Lung (tissue), 12 donors: ENCODE results near the gene DUSP22. TPM values are rescaled to one million over a fixed set of nuclear protein-coding genes. Genes with fewer than 3 reads are reported as not detected.

ENCODE experiments used
- ATAC-seq: fragments of 200-7000 bp; cut with Tn5 transposase; one replicate; pipeline ENCODE4 v1.9.1; 2020; ENCODE audit warnings: moderate number of reproducible peaks; ENCODE audit not compliant: insufficient read depth, low FRiP score
- DNase-seq, 3 donors: peaks; one replicate each; pipeline ENCODE4 v3.0.0-alpha.2; 2013 to 2017
- H3K27ac ChIP-seq, 2 donors: one replicate each; pipeline ENCODE4 v1.5.1; 2013; ENCODE audit warnings: mild to moderate bottlenecking in 2 of 2, moderate library complexity in 2 of 2, control low read depth in 1 of 2, inconsistent platforms in 1 of 2, low read depth in 1 of 2, low read length in 1 of 2
- H3K27me3 ChIP-seq, 3 donors: one replicate each; pipeline ENCODE4 v1.5.1; 2013; ENCODE audit warnings: low read length in 2 of 3; ENCODE audit not compliant: control insufficient read depth in 3 of 3, insufficient read depth in 3 of 3
- H3K36me3 ChIP-seq, 4 donors: one replicate each; pipeline ENCODE4 v1.5.1; 2013; ENCODE audit warnings: low read length in 4 of 4, mild to moderate bottlenecking in 1 of 4, moderate library complexity in 1 of 4; ENCODE audit not compliant: control insufficient read depth in 4 of 4, insufficient read depth in 4 of 4
- H3K4me1 ChIP-seq, 5 donors: one replicate each; pipeline ENCODE4 v1.5.1; 2013; ENCODE audit warnings: low read length in 5 of 5, mild to moderate bottlenecking in 2 of 5, moderate library complexity in 1 of 5; ENCODE audit not compliant: control insufficient read depth in 5 of 5, insufficient read depth in 5 of 5
- H3K4me3 ChIP-seq: one replicate; pipeline ENCODE4 v1.5.1; 2013; ENCODE audit warnings: mild to moderate bottlenecking, control low read depth, moderate library complexity
- H3K9ac ChIP-seq, 2 donors: one replicate each; pipeline ENCODE4 v1.5.1; 2013; ENCODE audit warnings: low read length in 2 of 2, control low read depth in 1 of 2; ENCODE audit not compliant: insufficient read depth in 1 of 2
- H3K9me3 ChIP-seq, 4 donors: one replicate each; pipeline ENCODE4 v1.5.1; 2013; ENCODE audit warnings: low read length in 3 of 4, mild to moderate bottlenecking in 1 of 4, moderate library complexity in 1 of 4; ENCODE audit not compliant: control insufficient read depth in 4 of 4, insufficient read depth in 3 of 4
- WGBS, 2 donors: extraction: QIAGEN DNeasy Blood & Tissue Kit; methylation state at CpG; one replicate each; pipeline ENCODE4 v1.1.7; 2013; 5-methylcytosine and 5-hydroxymethylcytosine counted together
- polyA plus RNA-seq, 2 donors: library from polyadenylated mRNA; stranded (reverse); fragments of 200-250 nt; gene quantifications; one replicate each; pipeline ENCODE4 v1.2.1, GENCODE V29; 2013
- total RNA-seq, 2 donors: library from RNA; depleted of rRNA in 1 of 2; stranded (reverse); fragments of >200 nt in 1 of 2; gene quantifications; one replicate each; pipeline ENCODE4 v1.2.1, GENCODE V29; 2014 to 2021
- TF ChIP-seq, protein P1 (sequence below): IDR thresholded peaks from 2 replicates; pipeline ENCODE4 v1.5.1; 2012; ENCODE audit warnings: mild to moderate bottlenecking; ENCODE audit errors: control extremely low read depth, extremely low read depth
- donor health status: control.
- donor health status: control.
- donor health status: Bipolar disorder and iron deficiency.
- donor health status: healthy.
- donor health status: DM: yes; HTN: yes; CAD: no.

DUSP22 gene
- total and polyA plus RNA-seq, 4 donors, result 38.9 to 51.1 (median 43.8) TPM

DNA sequence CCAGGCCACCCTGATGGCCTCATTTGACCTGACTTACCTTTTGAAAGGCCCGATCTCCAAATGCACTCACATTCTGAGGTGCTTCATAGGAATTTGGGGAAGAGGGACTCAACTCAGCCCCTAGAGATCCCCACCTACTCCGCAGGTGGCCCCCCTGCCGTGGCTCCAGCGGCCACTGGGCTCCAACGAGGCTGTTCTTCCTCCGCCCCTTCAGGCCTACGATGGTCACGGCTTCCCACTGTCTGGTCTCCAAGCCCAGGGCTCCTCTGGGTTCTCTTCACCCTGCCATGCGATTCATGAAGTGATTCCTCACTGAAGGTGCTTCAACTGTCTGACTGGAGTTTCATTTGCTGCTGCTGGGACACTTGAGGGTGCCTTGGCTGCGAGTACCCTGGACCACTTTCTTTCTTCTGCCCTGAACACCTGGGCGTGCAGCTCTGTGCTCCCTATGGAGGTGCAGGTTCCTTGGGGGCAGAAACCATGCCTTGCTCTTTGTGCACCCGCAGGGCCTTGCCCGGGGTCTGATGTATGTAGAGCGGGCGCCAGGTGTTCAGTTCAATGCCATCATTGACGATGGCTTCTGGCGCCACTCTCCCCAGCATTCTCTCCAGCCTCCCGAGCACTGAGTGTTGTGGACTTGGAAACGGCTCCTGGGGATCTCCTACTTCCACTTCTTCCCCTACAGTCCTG lies 10.0 kb upstream of the DUSP22 start:
- Histone ChIP-seq H3K9me3 (peaks cover 0 to 11% (median 0%) of the 10 kb centered on the region in 4 donors), H3K9ac (no peak overlapping the region), H3K4me1 (no peaks in the 10 kb centered on the region), H3K27me3 (no peaks in the 10 kb centered on the region), H3K4me3 (no peak overlapping the region), H3K27ac (no peak overlapping the region), H3K36me3 (no peaks in the 10 kb centered on the region)
- no peak for ATAC-seq
- DNase-seq, result no peak
- TF ChIP-seq, protein P1, sequence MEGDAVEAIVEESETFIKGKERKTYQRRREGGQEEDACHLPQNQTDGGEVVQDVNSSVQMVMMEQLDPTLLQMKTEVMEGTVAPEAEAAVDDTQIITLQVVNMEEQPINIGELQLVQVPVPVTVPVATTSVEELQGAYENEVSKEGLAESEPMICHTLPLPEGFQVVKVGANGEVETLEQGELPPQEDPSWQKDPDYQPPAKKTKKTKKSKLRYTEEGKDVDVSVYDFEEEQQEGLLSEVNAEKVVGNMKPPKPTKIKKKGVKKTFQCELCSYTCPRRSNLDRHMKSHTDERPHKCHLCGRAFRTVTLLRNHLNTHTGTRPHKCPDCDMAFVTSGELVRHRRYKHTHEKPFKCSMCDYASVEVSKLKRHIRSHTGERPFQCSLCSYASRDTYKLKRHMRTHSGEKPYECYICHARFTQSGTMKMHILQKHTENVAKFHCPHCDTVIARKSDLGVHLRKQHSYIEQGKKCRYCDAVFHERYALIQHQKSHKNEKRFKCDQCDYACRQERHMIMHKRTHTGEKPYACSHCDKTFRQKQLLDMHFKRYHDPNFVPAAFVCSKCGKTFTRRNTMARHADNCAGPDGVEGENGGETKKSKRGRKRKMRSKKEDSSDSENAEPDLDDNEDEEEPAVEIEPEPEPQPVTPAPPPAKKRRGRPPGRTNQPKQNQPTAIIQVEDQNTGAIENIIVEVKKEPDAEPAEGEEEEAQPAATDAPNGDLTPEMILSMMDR, result no peak
- WGBS, 2 donors, result 88 to 93% methylated on average over 19 of the region's 19 CpGs

- ATAC-seq (no peak), DNase-seq (no peak)
- TF ChIP-seq, protein P1, result no peak
- Histone ChIP-seq H3K9me3 (peaks cover 0 to 9% (median 0%) of the 10 kb centered on the region in 4 donors), H3K27ac (no peak overlapping the region), H3K4me1 (no peaks in the 10 kb centered on the region), H3K4me3 (no peak overlapping the region), H3K36me3 (no peaks in the 10 kb centered on the region), H3K9ac (no peak overlapping the region), H3K27me3 (no peaks in the 10 kb centered on the region)
- 93 to 95% methylated on average over 14 of the region's 14 CpGs for WGBS, 2 donors
These were observed 9.3 kb upstream of the DUSP22 start for GRCh38 chr6:282867-283416.

DNA sequence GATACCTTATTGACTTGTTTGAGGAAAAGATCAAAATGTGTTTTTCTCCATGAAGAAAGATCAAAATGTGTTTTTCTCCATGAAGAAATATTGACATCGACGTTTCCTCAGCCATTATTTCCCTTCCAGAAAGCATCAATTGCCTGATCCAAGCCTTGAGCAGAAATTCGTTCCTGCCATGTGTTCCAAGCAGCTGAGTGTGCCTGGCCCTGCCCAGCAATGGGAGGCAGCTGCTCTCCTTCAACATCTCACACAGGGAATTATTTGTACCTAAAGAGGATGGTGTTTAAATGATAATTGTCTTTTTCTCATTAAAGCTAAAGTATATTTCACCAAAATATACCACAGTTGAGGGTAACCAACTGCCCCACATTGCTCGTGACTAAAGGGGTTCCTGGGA lies 7.8 kb upstream of the DUSP22 start:
- TF ChIP-seq, protein P1, result no peak
- Histone ChIP-seq H3K9ac (no peak overlapping the region), H3K4me1 (no peaks in the 10 kb centered on the region), H3K9me3 (peaks cover 0 to 9% (median 0%) of the 10 kb centered on the region in 4 donors), H3K4me3 (no peak overlapping the region), H3K36me3 (no peaks in the 10 kb centered on the region), H3K27ac (no peak overlapping the region), H3K27me3 (no peaks in the 10 kb centered on the region)
- DNase-seq (no peak), ATAC-seq (no peak)
- 71 to 81% methylated on average over 4 of the region's 4 CpGs for WGBS, 2 donors
